HuH-7.5 (cell line): Measurements from ENCODE around the gene NXPE2.

Experiments
- DNase-seq: peaks from one replicate; pipeline ENCODE4 v3.0.0; 2011; ENCODE audit warnings: low spot score

Gene NXPE2

DNA sequence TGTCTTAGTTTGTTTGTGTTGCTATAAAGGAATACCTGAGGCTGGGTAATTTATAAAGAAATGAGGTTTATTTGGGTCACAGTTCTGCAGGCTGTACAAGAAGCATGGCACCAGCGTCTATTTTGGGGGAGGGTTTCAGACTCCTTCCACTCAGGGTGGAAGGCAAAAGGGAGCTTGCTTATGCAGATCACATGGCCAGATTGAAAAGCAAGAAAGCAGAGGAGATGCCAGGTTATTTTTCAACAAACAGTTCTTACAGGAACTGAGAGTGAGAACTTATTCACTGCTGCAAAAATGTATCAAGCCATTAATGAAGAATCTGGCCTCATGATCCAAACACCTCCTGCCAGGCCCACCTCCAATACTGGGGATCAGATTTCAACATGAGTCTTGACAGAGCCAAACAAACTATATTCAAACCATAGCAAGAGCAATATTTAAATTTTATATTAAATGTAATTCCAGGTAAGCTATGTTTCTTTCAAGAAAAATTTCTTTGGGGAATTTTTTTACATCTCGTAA lies 66.9 kb downstream of the NXPE2 start:
- DNase-seq = no peak

DNA sequence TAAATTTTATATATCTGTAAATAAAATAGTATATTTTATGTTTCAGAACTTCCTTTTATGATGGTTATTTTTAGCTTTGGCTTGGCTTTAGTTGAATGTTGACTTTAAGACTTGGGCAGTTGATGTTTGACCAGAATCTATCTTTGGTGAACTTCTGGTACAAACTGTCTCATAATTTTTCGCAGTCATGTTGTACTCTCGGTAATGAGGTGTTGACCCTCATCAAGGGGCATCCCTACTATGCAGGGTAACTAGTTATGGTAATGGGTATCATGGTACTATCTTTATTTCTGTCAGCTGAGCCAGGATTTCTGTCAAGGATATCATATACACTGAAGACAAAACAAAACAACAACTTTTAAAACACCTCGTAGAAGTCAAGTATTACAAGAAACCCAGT lies 67.7 kb downstream of the NXPE2 start:
- DNase-seq = no peak
